NT2/D1 (cell line): ENCODE data around the gene SEPTIN5.
A peak's percentile ranks its signal among the peaks of the same experiment; 100 is the strongest.

ENCODE experiments used
- DNase-seq: peaks from one replicate; pipeline ENCODE4 v3.0.0-alpha.2; 2011; ENCODE audit warnings: low read depth, low spot score
- H3K27me3 ChIP-seq: 2 replicates; pipeline ENCODE4 v1.6.0; 2011; ENCODE audit warnings: mild to moderate bottlenecking; ENCODE audit not compliant: insufficient read length, insufficient read depth
- H3K36me3 ChIP-seq: 2 replicates; pipeline ENCODE4 v1.6.1; 2011; ENCODE audit warnings: mild to moderate bottlenecking, low read length, mixed read lengths; ENCODE audit not compliant: insufficient read depth, insufficient read length
- H3K4me1 ChIP-seq: 2 replicates; pipeline ENCODE4 v1.5.1; 2011; ENCODE audit not compliant: insufficient read depth, insufficient read length
- H3K4me3 ChIP-seq: 2 replicates; pipeline ENCODE4 v1.5.1; 2011; ENCODE audit warnings: low read depth; ENCODE audit not compliant: insufficient read length
- H3K9ac ChIP-seq: 2 replicates; pipeline ENCODE4 v1.6.0; 2011; ENCODE audit warnings: low read depth; ENCODE audit not compliant: insufficient read length
- H3K9me3 ChIP-seq: 2 replicates; pipeline ENCODE4 v1.5.1; 2011; ENCODE audit warnings: mild to moderate bottlenecking, low read length; ENCODE audit not compliant: insufficient read depth
- SUZ12 ChIP-seq: IDR thresholded peaks from 2 replicates; pipeline ENCODE4 v1.6.1; 2011; ENCODE audit not compliant: insufficient read length, insufficient read depth; ENCODE audit errors: extremely low read depth
- YY1 ChIP-seq: IDR thresholded peaks from 2 replicates; pipeline ENCODE4 v1.6.1; 2011; ENCODE audit not compliant: insufficient read length, insufficient read depth
- ZNF274 ChIP-seq: IDR thresholded peaks from 2 replicates; pipeline ENCODE4 v1.6.1; 2011; ENCODE audit warnings: mild to moderate bottlenecking, low read depth, low read length

The SEPTIN5 gene

DNA sequence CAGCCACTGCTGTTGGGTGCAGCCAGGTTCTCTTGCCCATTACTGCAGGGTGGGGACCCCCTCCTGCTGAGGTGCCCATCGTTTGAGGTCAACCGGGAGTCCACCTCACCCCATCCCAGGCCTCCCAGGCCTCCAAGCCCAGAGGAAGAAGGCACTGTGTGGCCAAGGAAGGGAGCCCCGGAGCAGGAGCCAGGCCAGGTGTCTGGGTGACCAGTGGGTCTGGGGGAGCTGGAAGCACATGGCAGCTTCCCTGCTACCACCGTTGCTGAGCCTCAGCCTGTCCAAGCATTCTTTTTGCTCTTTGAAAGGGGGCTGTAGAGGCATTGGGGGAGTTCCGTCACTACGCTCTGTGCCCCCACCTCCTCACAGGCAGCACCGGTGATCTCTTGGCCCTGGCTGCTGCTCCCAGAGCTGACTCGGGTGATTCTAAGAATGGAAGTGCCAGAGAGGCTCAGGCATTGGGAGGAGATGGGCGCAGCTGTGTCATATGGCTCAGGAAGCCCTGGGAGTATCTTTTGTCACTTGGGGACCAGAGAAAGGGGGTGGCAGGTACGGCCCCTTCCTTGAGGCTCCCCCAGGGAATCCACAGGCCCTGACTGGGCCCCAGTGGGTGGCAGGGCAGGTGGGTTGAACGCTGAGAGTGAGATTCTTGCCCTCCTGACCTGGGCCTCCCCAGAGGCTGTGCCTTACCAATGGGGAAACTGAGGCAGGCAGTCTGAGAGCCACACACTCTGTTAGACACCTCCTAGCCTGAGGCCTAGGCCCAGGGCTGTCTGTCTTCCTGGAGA, 1.9 kb downstream of the SEPTIN5 start:
- Histone ChIP-seq H3K9me3 (no peaks in the 10 kb centered on the region), H3K27me3 (peaks cover 69% of the 10 kb centered on the region), H3K4me1 (peaks cover 26% of the 10 kb centered on the region), H3K36me3 (peaks cover 8% of the 10 kb centered on the region), H3K9ac (no peak overlapping the region), H3K4me3 (no peak overlapping the region)
- DNase-seq = no peak
- TF ChIP-seq YY1 = no peak
- no peak for TF ChIP-seq SUZ12
- no peak for TF ChIP-seq ZNF274

- Histone ChIP-seq H3K36me3 (peaks cover 11% of the 10 kb centered on the region), H3K4me3 (no peak overlapping the region), H3K27me3 (peaks cover 69% of the 10 kb centered on the region), H3K4me1 (peaks cover 26% of the 10 kb centered on the region), H3K9ac (no peak overlapping the region), H3K9me3 (no peaks in the 10 kb centered on the region)
- no peak for TF ChIP-seq SUZ12
- no peak for TF ChIP-seq YY1
- TF ChIP-seq ZNF274 = no peak
- DNase-seq = no peak
Observed at GRCh38 chr22:19716829-19717105, 2.5 kb downstream of the SEPTIN5 start.

DNA sequence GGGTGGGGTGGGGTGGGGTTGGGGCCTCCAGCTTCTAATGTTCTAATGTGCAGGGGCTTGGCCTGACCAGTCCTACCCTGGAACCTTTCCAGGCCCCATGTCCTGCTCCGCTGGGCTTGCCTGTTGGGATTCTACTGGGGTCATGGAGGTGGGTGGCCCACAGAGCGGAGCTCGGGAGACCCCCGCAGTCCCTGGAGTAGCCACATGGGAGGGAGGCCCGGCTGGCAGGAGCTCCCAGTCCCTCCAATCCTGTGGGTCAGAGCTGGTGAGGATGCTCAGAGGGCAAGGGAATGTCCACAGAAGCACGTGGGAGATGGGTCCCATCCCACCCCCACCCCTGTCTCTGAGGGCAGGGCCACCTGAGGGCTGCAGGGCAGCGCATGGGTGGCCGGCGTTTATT, 2.9 kb downstream of the SEPTIN5 start:
- DNase-seq = no peak
- no peak overlapping the region for H3K4me3 ChIP-seq
- no peaks in the 10 kb centered on the region for H3K9me3 ChIP-seq
- H3K4me1 ChIP-seq = peaks cover 26% of the 10 kb centered on the region
- no peak overlapping the region for H3K9ac ChIP-seq
- H3K36me3 ChIP-seq = peaks cover 13% of the 10 kb centered on the region
- H3K27me3 ChIP-seq = peaks cover 69% of the 10 kb centered on the region
- TF ChIP-seq ZNF274 = no peak
- TF ChIP-seq SUZ12 = no peak
- no peak for TF ChIP-seq YY1

- DNase-seq = no peak
- Histone ChIP-seq H3K9me3 (peaks cover 6% of the 10 kb centered on the region; the same call in 1 of the 2 replicates), H3K4me3 (peak overlapping the region; percentile 64), H3K4me1 (peaks cover 26% of the 10 kb centered on the region), H3K36me3 (peaks cover 13% of the 10 kb centered on the region), H3K9ac (peak overlapping the region; percentile 74), H3K27me3 (peaks cover 72% of the 10 kb centered on the region)
- TF ChIP-seq ZNF274 = no peak
Observed at GRCh38 chr22:19717691-19718455, 3.6 kb downstream of the SEPTIN5 start.

DNA sequence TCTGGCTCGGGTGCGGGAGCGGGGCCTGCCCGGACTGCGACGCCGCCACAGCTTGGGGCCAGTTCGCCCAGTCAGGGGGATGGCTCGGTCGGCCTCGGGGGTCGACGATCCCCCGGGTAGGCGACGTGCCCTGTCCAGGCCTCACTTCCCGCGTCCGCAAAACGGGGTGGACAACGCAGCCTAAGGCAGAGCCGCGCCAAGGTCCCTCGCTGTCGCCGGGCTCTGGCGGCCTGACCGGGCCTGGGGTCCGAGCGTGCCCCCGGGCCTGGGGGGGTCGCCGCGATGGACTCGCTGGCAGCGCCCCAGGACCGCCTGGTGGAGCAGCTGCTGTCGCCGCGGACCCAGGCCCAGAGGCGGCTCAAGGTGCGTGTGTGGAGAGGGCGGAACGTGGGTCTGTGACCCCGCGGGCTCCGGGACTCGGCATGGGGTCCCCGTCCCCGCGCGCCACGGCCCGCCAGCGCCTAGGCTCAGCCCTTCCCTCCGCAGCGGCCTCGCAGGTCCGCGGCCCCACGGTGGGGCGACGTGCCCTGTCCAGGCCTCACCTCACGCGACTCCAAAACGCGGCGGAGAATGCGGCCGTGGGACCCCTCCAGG, 4.2 kb downstream of the SEPTIN5 start:
- peaks cover 24% of the 10 kb centered on the region for H3K4me1 ChIP-seq
- H3K9ac ChIP-seq = peak overlapping the region; percentile 74

DNA sequence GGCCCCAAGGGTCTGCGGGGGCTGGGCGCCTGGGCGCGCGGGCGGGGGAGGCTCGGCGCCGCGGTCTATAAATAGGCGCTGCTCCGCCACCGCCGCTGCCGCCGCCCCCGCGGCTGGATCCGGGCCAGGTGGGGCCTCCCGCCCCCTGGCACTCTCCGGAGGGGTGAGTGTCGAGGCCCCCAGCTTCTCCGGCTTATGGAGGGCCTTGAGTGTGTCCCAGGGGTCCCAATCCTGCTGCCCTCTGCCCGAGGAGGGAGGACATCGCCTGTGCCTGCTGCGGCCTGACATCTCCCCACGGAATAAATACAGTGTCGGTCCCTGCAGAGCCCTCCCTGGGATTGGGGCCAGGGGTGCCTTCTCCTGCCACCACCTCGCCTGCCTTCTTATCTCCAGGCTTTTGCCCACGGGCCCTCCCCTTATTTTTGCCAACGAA, 4.8 kb downstream of the SEPTIN5 start:
- no peak for TF ChIP-seq ZNF274
- no peak for TF ChIP-seq YY1
- TF ChIP-seq SUZ12 = no peak
- peak overlapping the region; percentile 64 for H3K4me3 ChIP-seq
- H3K9me3 ChIP-seq = peaks cover 11% of the 10 kb centered on the region; the same call in 1 of the 2 replicates
- H3K27me3 ChIP-seq = peaks cover 68% of the 10 kb centered on the region
- peaks cover 17% of the 10 kb centered on the region for H3K36me3 ChIP-seq
- peak overlapping the region; percentile 74 for H3K9ac ChIP-seq
- no peak for DNase-seq
- peaks cover 20% of the 10 kb centered on the region for H3K4me1 ChIP-seq

More for the DNA sequence above, 4.2 kb downstream of the SEPTIN5 start:
- peaks cover 11% of the 10 kb centered on the region; the same call in 1 of the 2 replicates for H3K9me3 ChIP-seq
- TF ChIP-seq ZNF274 = no peak
- H3K27me3 ChIP-seq = peaks cover 72% of the 10 kb centered on the region
- peak overlapping the region; percentile 64 for H3K4me3 ChIP-seq
- no peak for DNase-seq
- H3K36me3 ChIP-seq = peaks cover 17% of the 10 kb centered on the region

- Histone ChIP-seq H3K4me3 (no peak overlapping the region), H3K9ac (no peak overlapping the region), H3K9me3 (peaks cover 11% of the 10 kb centered on the region; the same call in 1 of the 2 replicates), H3K27me3 (peaks cover 71% of the 10 kb centered on the region), H3K36me3 (peaks cover 17% of the 10 kb centered on the region), H3K4me1 (peaks cover 20% of the 10 kb centered on the region)
- no peak for DNase-seq
- TF ChIP-seq YY1 = no peak
- TF ChIP-seq ZNF274 = no peak
- TF ChIP-seq SUZ12 = no peak
Observed at GRCh38 chr22:19719488-19720021, 5.3 kb downstream of the SEPTIN5 start.
